Dedifferentiated amniotic fluid mesenchymal stem cell (primary cell): ENCODE measurements around the gene PREX1.

ENCODE experiments used
- DNase-seq: peaks from one replicate; pipeline ENCODE4 v3.0.0-alpha.2; 2016; ENCODE audit errors: extremely low spot score

The PREX1 gene

GRCh38 chr20:48659858-48660257 lies 167.9 kb downstream of the PREX1 start:
- DNase-seq, result no peak

GRCh38 chr20:48658505-48658904 lies 169.3 kb downstream of the PREX1 start:
- no peak for DNase-seq

GRCh38 chr20:48658198-48658476 lies 169.7 kb downstream of the PREX1 start:
- no peak for DNase-seq

- peak; percentile 63 for DNase-seq
Measured at GRCh38 chr20:48657426-48658197, 170.2 kb downstream of the PREX1 start.

- DNase-seq, result no peak
Measured at GRCh38 chr20:48656661-48657211, 171.1 kb downstream of the PREX1 start.

- DNase-seq, result no peak
Measured at GRCh38 chr20:48656137-48656536, 171.7 kb downstream of the PREX1 start.

GRCh38 chr20:48653706-48654051 lies 174.1 kb downstream of the PREX1 start:
- no peak for DNase-seq

GRCh38 chr20:48652961-48653705 lies 174.7 kb downstream of the PREX1 start:
- DNase-seq, result no peak

- DNase-seq, result no peak
Measured at GRCh38 chr20:48651960-48652359, 175.8 kb downstream of the PREX1 start.

- DNase-seq, result no peak
Measured at GRCh38 chr20:48651271-48651670, 176.5 kb downstream of the PREX1 start.

GRCh38 chr20:48649868-48650267 lies 177.9 kb downstream of the PREX1 start:
- no peak for DNase-seq

- no peak for DNase-seq
Measured at GRCh38 chr20:48649104-48649626, 178.6 kb downstream of the PREX1 start.

GRCh38 chr20:48648482-48649051 lies 179.2 kb downstream of the PREX1 start:
- DNase-seq, result no peak

- DNase-seq, result no peak
Measured at GRCh38 chr20:48647858-48648257, 179.9 kb downstream of the PREX1 start.

- DNase-seq, result no peak
Measured at GRCh38 chr20:48645666-48646065, 182.1 kb downstream of the PREX1 start.

- DNase-seq, result no peak
Measured at GRCh38 chr20:48644286-48644828, 183.4 kb downstream of the PREX1 start.

- DNase-seq, result no peak
Measured at GRCh38 chr20:48642105-48642880, 185.5 kb downstream of the PREX1 start.

GRCh38 chr20:48640871-48641270 lies 186.9 kb downstream of the PREX1 start:
- DNase-seq, result no peak

- DNase-seq, result no peak
Measured at GRCh38 chr20:48639899-48640298, 187.9 kb downstream of the PREX1 start.

- no peak for DNase-seq
Measured at GRCh38 chr20:48638546-48638945, 189.3 kb downstream of the PREX1 start.

- no peak for DNase-seq
Measured at GRCh38 chr20:48637461-48637860, 190.3 kb downstream of the PREX1 start.

GRCh38 chr20:48636301-48636700 lies 191.5 kb downstream of the PREX1 start:
- DNase-seq, result no peak
